Hippocampal formation (tissue), 2 donors: ENCODE data around the gene KRT32.
"Not testable (repeated sequence)": the region's sequence is repeated elsewhere in the genome, so short reads cannot be mapped to it uniquely, and the experiment has no call there.

Experiments
- DNase-seq, 2 donors: peaks; one replicate each; lab custom pipeline; 2025; lab: John Stamatoyannopoulos, UW

KRT32 gene

DNA sequence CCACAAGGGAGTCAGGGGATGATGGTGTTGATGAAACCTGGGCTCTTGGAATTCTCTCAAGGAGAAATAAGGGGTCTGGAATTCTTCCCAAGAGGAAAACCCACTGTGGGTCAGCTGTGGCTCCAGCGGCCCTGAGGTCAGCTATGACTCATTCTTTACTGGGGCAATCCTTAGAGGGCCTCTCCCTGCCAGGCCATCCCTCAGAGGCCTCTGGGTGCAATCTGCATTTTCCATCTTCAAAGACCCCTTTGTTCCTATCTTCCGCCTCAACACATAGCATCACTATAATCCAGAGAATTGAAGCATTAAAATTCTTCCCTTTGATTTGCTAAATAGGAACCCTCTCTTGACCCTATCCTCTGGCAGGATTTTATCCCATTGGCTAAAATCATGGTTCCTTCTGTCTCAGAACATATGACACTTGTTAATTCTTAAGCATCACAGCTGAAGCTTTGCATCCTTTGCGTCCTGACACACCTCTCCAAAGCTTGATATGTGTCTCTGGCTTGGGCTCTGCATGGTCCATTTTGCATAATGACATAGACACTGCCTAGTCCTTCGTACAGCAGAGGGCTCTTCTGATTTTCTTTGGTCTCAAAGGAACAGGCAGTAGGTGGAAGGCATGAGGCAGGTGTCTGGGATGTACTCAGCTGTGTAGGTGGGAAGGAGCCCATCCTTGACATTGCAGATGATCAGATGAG is 38.4 kb downstream of the KRT32 start:
- DNase-seq, result no peak

DNA sequence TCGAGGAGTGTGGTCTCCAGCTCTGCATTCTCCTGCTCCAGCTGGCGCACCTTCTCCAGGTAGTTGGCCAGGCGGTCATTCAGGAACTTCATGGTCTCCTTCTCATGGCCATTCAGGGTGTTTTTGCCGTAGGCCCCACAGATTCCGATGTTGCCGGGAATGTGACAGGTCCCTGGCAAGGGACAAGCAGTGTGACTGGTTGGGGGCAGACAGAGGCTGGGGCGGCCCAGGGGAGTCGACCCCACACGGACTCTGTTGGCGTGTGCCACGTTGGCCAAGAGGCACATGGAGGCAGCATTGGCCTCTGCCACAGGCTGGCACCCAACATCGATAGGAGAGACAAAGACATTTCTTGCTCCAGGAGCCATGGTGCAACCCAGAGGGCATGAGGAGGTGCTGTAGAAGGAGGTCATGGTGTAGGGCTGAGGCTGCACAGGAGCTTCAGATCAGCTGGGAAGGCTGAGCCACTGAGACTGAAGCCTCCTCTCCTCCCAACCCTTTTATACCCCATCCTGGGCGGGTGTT is 43.0 kb downstream of the KRT32 start, which contains the start of gene KRT37:
Gene KRT37 (minus strand): TSS at position 475 of the 525 bp plus-strand sequence. CDS start 62 bp downstream, at position 413.
- no peak for DNase-seq

- DNase-seq, result not testable (repeated sequence)
Measured at GRCh38 chr17:41422586-41422985, 44.6 kb downstream of the KRT32 start.

- DNase-seq, result no peak
Measured at GRCh38 chr17:41421617-41422016, 45.6 kb downstream of the KRT32 start.

DNA sequence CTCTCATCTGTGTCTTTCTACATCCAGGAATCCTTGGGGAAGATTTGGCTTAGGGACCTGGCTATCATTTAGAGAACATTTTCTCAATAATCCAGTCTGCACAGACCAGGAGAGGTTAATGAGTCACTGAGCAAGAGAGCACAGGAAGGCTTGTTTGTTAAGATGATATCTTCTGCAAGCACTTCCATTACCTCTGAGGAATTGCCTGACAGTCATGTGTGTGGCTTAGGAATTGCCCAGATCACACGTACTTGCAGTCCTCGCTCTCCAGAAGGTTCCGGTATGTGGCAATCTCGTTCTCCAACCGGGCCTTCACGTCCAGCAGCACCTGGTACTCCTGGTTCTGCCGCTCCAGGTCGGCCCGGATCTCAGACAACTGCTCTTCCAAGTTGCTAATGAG is 46.1 kb downstream of the KRT32 start:
- DNase-seq, result no peak

DNA sequence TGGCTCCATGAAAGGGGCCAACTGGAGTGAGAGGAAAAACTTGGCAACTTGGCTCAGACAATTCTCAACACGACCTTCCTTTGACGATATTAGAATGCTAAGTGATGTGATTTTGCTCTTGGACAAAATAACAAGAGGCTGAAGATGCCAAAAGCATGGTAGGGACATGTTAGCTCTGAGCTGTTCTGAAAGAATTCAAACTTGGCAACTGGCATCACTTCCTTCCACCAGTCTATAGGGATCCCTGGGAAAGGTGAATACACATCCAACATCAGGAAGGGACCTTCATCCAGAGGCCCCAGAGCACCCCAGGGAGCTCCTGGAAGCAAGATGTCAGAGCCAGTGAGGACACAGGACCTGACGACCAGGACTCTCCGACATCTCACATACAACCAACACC is 47.1 kb downstream of the KRT32 start:
- no peak for DNase-seq

GRCh38 chr17:41419716-41420115 is 47.5 kb downstream of the KRT32 start:
- no peak for DNase-seq

- no peak for DNase-seq
Measured at GRCh38 chr17:41418116-41418860, 48.9 kb downstream of the KRT32 start.

DNA sequence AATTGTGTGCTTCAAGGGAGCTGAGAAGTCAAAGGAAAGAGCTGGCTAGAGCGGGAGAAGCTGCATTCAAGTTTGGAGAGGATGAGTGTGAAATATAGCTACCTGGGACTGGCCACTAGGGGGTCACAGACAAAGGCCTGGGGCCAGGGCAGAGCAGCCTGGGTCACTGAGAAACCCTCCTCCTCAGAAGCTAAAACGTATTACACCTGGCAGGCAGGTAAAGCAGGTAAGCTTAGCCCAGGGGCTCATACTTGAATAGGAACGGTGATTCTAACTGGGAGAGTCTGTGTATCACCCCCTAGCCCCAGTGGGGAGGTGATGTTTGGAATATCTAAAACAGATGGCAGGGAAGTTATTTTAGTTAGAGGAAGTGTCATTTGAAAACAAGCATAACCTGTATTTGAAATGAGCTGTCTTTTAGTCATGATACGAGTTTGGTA is 49.6 kb downstream of the KRT32 start:
- no peak for DNase-seq

DNA sequence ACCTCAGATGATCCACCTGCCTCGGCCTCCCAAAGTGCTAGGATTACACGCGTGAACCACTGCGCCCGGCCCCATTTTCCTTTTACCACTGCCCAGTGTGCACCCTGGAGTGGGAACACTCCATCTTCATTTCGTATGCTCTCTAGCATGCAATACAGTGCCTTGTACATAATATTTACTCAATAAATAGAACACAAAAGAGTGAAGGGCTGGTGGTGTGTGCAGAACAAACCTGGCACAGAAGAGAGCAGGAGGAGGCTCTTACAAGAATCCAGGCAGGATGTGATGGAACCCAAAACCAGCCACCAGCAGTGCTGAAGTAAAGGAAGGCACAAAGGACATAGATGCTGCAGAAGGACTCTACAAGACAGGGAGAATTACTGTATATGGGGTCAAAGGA is 50.1 kb downstream of the KRT32 start:
- DNase-seq, result no peak

DNA sequence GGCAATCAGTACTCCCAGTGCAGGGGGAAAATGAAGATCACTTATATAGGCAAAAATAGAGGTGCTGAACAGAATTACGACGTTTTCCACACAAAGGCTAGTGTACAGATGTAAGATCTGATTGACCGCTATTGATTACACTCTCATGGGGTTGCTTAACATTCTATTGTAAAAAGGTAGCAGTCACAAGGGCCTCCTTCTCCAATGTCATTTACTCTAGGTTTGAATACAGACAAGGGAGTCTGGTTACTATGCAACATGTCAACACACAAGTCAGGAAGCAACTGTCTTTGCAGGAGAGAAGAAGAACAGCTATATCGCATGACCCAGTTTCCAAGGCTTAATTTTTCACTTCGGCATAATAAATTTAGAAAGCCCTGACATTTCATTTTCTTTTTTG is 50.7 kb downstream of the KRT32 start:
- no peak for DNase-seq

DNA sequence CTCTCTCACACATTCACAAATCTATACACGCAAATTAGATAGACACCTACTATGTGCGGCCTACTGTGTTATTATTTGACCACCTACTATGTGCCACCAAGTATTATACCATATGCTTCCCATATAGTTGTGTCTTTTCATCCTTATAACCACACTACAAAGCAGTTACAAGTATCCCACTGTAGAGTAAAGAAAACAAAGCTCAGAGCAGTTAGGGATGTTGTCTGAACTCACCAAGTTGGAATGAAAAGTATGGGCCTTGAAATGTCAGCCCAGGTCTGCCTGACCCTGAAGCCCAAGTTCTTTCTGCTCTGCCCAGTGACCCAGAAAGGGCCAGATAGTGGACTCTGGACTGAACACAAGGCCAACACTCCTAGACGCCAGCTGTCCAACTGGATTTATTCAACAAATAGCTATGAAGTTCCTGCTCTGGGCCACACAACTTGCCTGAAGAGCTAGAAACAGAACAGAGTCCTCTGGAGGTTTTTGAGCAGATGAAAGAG is 51.3 kb downstream of the KRT32 start:
- no peak for DNase-seq

- no peak for DNase-seq
Measured at GRCh38 chr17:41415411-41415810, 51.8 kb downstream of the KRT32 start.

- no peak for DNase-seq
Measured at GRCh38 chr17:41413982-41414381, 53.2 kb downstream of the KRT32 start.

DNA sequence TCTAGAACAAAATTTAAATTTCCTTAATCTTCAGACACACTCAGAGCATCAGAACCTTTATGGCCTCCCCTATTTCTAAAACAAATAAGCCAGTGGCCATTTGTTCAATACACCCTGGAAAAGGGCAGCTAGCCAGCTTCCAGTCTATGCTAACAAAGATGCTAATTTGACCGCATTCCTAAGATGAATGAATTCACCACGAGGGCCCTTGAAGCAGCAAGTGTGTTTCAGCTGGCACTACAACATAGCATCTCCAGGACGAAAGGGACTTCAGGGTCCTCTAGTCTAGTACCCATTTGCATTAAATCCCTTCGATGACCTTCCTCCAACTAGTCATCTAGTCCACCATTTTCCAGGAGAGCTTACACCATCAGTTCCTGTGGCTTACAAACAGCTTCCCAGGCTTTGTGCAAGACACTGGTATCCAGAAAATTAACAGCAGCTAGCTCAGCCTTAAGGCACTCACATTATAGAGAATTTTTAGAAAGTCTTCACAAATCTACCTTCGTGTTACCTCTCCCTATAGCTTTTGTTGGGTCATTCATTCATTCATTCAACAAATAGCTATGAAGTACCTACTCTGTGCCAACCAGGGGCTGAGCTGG is 53.7 kb downstream of the KRT32 start:
- peak in 1 of 2 donors; percentile 1 for DNase-seq

DNA sequence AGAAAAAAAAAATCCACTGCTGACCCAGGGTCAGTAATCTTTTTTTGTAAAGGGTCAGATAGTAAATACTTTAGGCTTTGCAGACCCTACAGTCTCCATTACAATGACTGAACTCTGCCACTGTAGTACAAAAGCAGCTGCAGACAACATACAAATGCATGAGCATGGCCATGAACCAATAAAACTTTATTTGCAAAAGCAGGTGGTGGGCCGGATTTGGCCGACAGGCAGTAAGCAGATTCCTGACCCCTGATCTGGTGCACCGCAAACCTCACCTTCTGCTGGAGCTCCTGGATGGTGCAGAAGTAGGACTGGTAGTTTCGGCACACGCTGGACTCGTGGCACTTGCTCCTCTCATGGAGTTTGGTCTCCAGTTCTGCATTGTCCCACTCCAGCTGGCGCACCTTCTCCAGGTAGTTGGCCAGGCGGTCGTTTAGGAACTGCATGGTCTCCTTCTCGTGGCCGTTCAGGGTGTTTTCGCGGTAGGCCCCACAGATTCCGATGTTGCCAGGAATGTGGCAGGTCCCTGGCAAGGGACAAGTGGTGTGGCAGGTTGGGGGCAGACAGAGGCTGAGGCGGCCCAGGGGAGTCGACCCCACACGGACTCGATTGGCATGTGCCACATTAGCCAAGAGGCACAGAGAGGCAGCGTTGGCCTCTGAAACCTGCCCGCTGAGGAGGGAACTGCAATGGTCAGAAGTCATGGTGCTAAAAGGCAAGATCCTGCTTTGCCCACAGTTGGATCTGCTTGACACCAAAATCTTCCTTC is 55.9 kb downstream of the KRT32 start:
- DNase-seq, result no peak
